Activated CD4-positive, alpha-beta T cell treated with anti-CD3 and anti-CD28 coated beads for 48 hours (primary cell): ENCODE data around the gene MYBPH.
A peak's percentile ranks its signal among the peaks of the same experiment; 100 is the strongest.

Experiments used
- DNase-seq: peaks from one replicate; pipeline ENCODE4 v3.0.0-alpha.2; 2020

The MYBPH gene

DNA sequence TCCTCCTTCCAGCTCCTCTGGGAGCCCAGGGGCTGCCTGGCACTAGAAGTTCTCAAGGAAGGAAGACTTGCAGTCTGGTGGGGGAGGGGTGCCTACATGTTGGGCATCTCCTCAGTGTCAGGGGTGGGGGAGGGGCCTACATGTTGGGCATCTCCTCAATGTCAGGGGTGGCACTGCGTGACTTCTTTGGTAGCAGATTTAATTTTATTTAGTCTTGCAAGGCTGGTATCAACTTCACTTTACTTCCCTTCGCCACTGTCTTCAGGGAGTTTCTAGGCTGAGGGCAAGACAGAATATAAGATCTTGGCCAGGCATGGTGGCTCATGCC is 29.6 kb downstream of the MYBPH start:
- no peak for DNase-seq

DNA sequence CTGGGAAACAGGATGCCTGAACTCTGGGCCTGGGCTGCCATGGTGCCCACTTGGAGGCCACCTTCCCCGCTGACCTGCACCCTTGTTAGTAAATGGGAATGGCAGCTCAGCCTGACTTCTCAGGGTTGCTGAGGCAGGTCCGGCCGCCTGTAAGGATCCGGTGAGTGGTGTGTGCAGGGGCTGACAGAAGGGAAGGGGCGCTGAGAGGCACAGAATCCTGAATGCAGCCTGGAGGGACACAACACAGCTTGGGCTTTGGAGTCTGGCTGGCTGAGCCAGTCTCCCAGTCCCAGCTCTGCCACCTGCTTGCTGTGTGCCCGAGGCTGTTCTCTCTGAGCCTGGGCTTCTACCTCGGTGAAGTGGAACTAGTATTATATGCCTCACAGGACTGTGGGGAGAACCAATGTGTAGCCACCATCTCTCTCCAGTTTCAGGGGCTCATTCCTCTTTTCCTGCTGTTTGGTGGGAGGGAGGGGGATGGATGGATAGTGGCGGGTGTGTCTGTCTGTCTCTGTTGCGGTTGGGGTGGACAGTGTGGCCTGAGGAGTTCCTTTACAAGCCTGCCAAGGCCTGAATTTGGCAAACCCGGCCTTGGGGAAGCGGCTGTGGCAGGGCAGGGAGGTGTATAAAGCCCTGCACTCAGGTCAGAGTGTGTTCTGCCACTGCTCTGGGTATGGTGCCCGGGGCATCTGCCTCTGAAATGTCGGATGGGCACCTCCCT is 30.1 kb downstream of the MYBPH start:
- no peak for DNase-seq

DNA sequence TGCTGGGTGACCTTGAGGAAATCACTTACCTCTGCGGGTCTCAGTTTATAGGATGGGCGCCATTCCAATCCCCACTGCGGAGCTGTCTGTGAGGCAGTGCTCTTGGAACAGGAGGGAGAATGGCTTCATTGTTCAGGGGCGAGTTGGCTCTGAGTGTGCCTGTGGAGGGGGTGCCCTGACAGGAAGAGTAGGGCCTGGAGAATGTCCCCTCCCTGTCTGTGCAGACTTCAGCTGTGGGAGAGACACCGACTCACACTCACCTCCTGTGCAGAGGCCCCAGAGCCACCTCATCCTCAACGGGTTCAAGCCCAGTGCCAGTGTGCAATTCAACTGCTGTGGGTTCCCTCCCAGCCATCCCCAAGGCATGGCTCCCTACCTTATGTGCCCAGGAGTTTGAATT is 31.0 kb downstream of the MYBPH start:
- no peak for DNase-seq

DNA sequence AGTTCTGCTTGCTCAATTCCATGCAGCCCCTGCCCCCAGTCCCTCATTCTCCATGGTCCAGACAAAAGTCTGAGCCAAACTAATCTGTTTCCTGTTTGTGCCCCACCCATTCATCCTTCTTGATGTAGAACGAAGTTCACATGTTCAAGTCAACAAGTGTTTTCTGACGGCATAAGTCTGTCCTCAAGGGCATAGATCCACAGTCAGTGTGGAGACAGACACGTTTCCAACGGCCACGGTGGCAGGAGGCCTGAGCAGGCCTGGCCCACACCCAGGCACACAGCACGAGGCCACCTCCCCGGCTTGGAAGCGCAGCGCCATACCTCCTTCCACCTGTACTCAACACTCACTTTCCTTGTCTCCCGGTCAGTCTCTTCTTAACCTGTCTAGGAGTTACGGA is 32.0 kb downstream of the MYBPH start:
- no peak for DNase-seq

DNA sequence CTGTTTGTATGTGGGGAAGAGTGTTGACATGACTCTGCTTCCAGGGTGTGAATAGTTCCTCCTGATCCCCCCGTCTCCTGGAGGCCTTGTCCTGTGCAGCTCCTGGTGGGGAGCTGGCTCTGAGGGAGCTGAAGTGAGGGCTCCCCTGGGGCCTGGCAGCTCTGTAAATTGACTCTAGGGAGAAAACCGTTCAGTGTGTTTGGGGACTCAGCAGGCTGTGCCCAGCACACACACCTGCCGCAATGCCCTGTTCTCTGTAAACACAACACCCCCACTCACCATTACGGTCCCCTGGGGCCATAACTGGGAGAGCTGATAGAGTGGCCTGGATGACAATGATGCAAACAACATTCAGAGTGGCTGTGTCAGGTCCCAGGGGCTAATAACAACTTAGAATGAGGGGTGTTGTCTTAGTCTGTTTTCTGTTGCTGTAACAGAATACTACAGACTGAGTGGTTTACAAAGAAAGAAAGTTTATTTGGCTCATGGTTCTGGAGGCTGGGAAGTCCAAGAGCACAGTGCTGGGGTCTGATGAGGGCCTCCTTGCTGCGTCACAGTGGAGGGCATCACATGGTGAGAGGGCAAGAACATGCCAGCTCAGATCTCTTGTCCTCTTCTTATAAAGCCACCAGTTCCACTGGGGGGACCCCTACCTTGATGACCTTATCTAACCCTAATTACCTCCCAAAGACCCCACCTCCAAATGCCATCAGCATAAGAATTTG is 32.8 kb downstream of the MYBPH start:
- DNase-seq, result no peak

DNA sequence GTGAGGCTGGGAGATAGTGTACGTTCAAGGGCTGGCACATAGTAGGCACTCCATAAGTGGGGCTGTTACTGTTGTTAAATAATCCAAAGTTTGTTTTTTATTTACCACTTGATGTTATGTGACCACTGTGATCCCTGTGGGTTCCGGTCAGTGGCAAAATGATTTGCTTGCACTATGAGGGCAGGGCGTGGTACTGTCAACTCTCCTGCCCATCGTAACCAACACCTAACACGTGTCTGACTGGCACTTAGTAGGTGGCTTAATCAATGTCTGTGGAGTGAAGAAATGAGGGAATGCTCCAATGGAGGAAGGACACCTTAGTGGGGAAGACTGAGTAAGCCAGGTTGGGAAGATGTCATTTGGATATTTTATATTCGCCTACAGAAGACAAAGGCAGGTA is 33.5 kb downstream of the MYBPH start:
- no peak for DNase-seq

DNA sequence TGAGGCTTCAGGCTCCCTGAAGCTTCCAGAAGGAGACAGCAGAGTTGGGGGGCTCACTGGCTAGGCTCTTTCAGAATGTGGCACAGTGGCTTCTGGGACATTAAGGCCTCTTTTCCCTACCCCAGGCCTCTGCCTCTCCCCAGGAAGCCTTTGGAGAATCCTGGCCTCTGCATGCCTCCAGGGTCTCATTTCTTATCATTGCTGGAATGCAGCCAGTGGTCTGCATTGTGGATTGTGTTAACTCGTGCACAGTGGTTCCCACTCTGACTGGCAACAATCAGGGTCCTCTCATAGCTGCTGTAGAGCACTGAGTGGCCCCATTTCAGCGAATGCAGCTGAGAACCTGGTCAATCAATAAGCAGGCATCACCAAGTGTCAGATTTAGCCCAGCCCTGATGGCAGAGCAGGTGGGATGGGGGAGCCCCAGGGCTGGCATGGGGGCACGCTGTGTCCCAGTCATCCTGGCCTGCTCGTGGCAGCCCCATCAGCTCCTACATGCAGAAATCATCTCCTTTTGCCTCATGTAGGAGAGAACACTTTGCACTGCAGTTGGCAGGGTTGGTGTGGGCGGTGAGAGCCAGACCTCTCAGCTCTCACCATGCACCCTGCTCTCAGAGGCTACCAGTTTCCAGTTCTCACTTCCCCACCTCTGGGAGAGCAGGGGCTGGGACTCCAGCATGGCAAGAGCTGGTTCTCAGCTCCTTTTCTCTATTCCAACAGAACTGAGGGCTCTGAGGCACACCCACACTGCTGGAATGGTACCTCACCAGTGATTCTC is 34.7 kb downstream of the MYBPH start:
- DNase-seq, result no peak

DNA sequence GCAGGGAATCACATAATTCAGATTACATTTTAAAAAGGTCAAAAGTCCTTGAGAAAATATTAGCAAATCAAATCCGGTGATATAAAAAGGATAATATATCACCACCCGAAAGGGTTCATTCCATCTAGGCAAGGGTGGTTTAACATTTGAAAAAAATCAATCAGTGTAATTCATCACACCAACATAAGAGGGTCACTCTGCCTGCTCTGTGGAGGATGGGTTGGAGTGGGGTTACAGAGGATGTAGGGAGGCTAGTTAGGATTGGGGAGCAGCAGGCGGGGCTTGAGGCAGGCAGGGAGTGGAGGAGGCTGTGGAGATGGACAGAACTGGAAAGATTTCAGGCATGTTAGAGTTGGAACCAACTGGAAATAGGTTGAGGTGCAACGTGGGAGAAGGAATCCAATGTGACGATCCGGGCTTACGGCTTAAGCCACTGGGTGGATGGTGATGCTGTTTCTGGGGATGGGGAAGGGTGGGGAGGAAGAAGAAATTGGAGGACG is 35.6 kb downstream of the MYBPH start:
- no peak for DNase-seq

DNA sequence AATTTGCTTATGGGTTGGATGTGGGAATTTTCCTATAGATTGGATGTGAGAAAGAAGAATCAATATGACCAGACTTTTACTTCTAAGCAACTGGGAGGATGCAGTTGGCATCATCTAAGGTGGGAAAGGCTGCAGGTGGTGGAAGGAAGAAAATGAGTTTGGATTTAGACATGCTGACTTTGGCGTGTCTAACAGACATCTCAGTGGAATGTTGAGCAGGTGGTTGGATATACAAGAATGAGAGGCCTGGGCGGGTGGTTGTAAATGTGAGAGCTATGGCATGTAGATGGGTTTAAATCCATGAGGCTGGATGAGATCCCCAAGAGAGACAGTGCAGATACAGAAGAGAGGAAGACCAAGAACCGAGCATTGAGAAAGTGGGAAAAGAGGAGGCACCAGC is 37.6 kb downstream of the MYBPH start:
- DNase-seq, result no peak

DNA sequence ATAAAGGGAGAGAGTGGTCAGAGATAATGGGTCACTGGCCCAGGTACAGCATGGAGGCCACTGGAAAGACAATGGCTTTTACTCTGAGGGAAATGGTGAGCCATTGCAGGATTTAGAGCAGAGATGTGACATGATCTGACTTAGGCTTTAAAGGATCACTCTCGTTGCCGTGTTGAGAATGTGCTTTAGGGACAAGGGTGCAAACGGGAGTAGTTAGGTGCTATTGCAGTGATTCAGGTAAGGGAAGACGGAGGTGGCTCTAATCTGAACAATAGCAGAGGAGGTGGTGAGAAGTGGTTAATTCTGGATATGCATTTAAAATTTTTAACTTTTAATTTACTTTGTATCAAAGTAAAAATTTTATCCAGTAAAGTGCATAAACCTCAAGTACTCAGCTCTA is 38.3 kb downstream of the MYBPH start:
- DNase-seq, result no peak

DNA sequence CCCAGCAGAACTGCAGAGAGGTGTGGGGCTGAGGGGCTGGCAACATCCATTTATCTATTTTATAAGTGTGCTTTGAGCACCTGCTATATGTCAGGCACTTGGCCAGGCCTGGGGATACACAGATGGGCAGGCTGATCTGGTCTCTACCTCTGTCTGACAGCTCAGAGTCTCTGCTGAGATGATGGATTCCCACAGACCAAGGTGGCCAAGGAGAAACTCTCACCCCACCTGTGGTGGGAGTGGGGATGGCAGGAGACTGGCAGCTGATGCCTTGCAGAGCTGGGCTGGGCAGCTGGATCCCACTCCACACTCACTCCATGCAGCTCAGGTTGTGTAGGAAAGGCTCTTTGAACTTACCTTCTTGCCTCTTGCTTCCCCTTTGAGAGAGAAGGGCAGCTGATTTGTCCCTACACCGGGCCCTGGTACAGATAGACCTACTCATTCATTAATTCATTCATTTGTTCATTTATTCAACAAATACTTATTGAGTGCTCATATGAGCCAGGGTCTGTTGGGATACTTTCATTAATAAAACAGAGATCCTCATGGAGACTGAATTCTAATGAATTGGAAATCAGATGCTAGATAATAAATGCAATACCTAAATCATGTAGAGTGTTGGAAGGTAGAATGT is 39.1 kb downstream of the MYBPH start:
- DNase-seq, result no peak

DNA sequence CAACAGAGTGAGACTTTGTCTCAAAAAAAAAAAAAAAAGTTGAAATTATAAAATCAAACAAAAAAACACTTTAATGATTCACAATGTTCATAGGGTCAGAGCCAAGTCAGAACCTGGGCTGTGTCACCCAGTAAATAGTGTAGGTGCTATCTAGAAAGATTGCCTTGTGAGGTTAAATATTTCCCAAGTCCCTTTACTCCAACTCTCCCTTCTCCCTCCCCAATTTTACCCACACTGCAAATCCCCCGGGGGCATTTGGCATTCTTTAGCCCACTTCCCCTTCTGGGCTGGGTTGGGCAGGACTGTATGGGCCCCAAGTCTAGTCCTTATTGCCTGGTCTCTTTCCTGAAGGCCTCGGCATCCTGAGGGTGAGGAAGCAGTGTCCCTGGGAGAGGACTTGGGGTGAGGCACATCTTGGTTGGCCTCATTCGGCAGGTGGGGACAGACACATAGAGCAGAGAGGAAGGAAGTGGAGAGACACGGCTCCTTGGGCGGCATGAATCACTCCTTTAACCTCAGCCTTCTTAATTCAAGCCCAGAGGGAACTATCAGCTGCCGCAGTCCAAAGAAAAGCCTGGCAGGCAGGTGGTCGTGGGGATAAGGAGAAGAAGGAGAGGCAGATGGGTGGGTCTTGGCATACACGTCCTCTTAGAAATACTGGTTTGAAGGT is 39.9 kb downstream of the MYBPH start:
- no peak for DNase-seq

DNA sequence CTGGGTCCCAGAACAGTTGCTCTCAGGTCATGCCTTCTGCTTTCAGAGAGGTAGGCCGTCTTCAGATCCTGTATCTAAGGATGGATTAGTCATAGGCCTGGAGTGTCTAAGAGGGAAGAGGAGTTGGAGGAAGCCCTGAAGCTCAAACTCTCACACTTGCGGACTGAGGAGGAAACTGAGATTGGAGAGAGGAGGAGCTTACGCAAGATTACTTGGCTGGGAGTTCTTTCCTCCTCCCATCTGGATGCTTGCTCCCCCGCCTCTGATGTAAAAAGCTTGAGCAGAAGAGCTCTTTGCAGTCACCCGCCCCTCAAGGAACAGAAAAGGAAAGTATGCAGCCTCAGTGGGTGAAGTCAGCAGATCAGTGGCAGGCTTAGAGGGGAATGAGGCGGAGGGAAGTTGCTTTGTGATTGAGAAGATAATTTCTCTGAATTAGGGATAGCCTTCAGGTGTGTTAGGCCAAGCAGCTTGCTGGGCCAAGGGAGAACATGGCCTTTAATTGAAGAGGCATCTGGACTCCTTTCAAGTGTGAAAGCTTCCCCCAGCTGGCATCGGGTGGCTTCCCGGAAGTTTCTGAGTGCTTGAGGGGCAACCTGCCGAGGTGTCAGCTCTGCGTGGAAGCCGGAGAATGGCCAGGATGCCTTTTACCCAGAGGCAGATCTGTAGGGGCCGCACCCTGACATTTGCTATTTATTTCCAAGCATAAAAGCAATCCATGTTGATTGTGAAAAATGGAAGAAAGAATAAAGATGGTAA is 41.5 kb downstream of the MYBPH start:
- no peak for DNase-seq

DNA sequence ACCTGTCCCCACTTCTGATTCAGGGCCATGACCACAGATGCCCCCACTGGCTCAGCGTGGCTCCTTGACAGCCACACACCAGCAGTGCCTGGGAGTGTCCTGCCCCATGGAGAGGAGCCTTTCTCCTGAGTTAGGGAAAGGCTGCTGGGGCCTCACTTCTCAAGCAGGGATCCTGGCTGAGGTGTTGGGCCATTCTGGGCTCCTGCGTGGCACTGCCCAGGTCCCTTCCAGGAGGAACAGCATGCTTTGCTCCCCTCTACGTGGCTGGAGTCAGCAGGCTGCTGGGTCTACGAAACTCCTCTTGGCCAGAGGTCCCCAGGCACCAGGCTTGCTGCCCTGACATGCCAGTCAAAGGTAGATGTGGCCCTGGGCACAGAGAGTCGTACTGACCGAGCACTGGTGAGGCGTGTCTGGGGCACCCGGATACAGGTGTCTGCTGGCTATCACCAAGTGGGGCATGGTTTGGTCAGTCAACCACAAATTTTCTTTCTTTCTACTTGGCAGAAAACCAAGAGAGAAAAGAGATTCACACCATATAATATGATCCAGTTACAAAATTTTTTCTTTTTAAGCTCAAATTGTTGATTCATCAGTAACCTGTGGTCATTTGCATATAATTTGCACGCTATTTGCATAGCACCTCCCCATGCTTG is 44.0 kb downstream of the MYBPH start:
- DNase-seq, result no peak

DNA sequence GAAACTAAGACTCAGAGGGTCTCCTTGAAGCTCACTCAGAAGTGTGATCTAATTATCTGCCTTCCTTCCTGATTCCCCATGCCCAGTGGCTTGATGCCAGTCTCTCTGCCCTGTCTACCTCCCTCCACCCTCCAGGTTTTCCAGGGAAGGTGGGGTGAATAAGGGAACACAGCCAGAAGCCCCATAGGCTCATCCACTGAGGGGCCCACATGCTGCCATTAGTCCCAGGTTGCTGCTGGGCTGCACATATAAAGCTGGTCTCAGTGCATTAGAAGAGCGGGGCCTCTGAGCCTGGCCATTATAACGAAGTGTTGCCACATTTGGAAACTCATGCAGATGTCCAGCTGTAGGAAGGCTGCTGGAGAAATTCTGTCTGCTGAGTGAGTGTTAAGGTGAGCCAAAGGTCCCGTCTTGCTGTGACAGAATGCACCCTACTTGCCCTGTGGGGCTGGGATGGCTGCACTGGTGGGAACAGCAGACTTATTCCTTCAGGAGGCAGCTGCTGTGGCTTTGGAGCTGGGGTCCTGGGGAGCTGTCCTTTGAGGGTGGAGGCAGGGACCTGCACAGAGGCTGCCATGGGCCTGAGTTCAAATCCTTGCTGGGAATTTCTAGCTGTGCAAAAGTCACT is 45.2 kb downstream of the MYBPH start:
- no peak for DNase-seq

DNA sequence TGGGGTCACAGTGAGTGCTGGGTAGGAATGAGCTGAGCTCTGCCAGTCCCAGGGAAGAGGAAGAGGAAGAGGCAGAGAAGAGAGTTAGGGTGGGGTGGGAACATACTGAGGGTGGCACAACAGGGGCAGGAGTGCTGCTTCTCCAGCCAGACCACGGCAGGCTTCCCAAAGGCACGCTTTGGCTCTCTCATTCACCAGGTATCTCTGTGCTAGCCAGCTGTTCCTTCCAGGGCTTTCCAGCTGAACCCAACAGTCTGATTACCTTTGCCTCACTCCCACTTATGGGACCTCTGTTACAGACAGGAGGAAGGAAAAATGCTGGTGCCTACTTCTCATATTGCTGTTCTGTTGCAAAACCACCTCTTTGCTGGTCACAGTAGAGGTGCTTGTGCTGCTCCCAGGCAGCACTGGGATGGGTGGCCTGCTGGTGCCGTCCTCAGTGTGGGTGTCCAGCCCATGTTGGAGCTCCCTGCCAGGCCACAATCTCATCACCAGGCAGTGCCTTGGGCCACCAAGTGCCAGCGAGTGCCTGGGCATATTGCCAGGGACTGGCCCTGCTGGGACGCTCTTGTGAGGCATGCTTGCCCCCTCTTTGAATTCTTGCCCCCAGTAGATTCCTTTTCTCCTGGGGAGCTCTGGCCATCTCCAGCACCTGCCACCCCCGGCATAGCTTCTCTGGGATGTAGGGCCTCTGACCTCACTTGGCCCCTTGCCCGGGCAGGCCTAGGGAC is 46.0 kb downstream of the MYBPH start:
- no peak for DNase-seq

DNA sequence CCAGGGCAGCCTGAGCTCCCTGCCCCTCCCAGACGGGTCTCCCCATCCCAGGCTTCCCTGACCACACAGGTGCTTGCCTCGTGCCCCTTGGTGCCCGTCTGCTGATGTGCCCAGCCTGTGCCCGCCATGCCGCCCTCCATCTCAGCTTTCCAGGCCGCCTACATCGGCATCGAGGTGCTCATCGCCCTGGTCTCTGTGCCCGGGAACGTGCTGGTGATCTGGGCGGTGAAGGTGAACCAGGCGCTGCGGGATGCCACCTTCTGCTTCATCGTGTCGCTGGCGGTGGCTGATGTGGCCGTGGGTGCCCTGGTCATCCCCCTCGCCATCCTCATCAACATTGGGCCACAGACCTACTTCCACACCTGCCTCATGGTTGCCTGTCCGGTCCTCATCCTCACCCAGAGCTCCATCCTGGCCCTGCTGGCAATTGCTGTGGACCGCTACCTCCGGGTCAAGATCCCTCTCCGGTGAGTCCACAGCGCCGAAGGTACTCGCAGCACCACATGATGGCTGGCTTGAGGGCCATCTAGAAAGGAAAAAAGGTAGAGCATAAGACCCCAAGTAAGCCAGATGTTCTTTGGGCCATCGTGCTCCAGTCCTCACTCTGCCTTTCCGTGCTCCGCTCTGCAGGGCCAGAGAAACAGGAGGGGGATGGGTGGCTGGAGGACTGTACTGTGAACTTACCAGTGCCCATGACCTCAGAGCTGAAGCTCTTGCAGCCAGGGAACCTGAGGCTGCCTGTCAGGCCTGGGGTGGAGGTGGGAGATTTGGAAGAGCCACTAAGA is 46.7 kb downstream of the MYBPH start:
- DNase-seq, result no peak

DNA sequence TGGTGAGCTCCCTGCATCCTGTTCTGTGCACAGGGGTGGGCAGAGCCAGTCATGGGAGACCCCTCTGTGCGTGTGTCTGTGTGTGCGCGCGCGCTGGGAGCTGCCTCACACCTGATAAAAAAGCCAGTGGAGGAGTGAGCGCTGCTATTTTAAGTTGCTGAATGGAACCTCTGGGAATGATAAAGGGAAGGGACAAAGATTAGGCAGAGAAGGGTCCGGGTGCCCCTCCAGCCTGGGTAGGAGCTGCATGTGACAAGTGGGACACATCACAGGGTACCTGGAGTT is 47.3 kb downstream of the MYBPH start:
- no peak for DNase-seq

DNA sequence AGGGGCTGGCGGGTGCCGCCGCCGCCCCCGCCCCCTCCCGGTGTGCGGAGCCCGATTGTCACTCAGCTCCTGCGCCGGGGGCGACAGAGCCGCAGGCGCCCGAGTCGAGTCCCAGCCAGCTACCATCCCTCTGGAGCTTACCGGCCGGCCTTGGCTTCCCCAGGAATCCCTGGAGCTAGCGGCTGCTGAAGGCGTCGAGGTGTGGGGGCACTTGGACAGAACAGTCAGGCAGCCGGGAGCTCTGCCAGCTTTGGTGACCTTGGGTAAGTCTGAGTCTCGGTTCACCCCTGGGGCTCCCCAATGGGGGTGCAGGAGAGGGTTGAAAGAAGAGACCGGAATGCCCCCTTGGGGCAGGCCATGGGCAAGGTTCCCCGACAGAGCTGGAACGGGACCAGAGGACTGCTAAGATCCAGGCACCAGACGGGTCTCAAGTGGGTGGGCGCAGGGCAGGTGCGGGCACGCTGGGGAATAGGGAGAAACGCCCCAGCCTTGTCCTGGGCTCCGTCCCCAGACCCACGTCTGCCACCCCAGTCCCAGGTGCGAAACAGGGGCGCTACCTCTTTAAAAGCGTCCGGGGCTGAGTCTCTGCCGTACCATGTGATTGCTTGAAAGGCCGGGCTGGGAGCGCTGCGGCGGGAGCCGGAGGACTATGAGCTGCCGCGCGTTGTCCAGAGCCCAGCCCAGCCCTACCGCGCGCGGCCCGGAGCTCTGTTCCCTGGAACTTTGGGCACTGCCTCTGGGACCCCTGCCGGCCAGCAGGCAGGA is 47.8 kb downstream of the MYBPH start, which contains the start of gene ADORA1:
TSS of gene ADORA1 (plus strand) at position 61 of the 765 bp plus-strand sequence. CDS start 1,116 bp downstream, outside the sequence.
- peak; percentile 16 for DNase-seq
